Gastrocnemius medialis (tissue), 4 donors: ENCODE results near the gene ZFHX3.

Source experiments
- CTCF ChIP-seq, 5 experiments: fragments of 450-650 bp in 3 of 5; fragments of 200-600 bp in 2 of 5; sonication (generic) in 2 of 5; IDR thresholded peaks in 4 of 5; conservative IDR thresholded peaks in 1 of 5; 1 replicate in 4 of 5; 2 replicates in 1 of 5; pipeline ENCODE4 v1.5.1; 2016 to 2019; ENCODE audit warnings: antibody characterized with exemption in 5 of 5, mild to moderate bottlenecking in 3 of 5, moderate library complexity in 3 of 5
- POLR2A ChIP-seq, 2 donors: fragments of 450-650 bp; IDR thresholded peaks; one replicate each; pipeline ENCODE4 v1.6.1; 2017; ENCODE audit warnings: antibody characterized with exemption in 2 of 2, mild to moderate bottlenecking in 2 of 2, moderate library complexity in 2 of 2

- TF ChIP-seq CTCF (IDR thresholded peaks at IDR 0.05 in 4 of 5, conservative IDR thresholded peaks at IDR 0.05 in 1 of 5): no peak
- no peak for TF ChIP-seq POLR2A (IDR thresholded peaks at IDR 0.05)
These were observed 103.0 kb downstream of the ZFHX3 start for GRCh38 chr16:72944757-72945485.
